AG20443 (cell line): ENCODE data around the gene ADAMTS9.

Experiments used
- DNase-seq: peaks from one replicate; pipeline ENCODE4 v3.0.0; 2012; ENCODE audit warnings: low spot score, mixed read lengths

Gene ADAMTS9

GRCh38 chr3:64620020-64620419, 67.8 kb downstream of the ADAMTS9 start:
- DNase-seq: no peak

GRCh38 chr3:64619216-64619615, 68.6 kb downstream of the ADAMTS9 start:
- DNase-seq: no peak

- DNase-seq: no peak
Measured at GRCh38 chr3:64617610-64618009, 70.2 kb downstream of the ADAMTS9 start.

- no peak for DNase-seq
Measured at GRCh38 chr3:64616953-64617352, 70.8 kb downstream of the ADAMTS9 start.

- DNase-seq: no peak
Measured at GRCh38 chr3:64612916-64613526, 74.8 kb downstream of the ADAMTS9 start.

- DNase-seq: peak; percentile 49
Measured at GRCh38 chr3:64612082-64612860, 75.5 kb downstream of the ADAMTS9 start.

- no peak for DNase-seq
Measured at GRCh38 chr3:64608741-64609140, 79.1 kb downstream of the ADAMTS9 start.

GRCh38 chr3:64607032-64607551, 80.7 kb downstream of the ADAMTS9 start:
- no peak for DNase-seq

- no peak for DNase-seq
Measured at GRCh38 chr3:64604313-64604712, 83.5 kb downstream of the ADAMTS9 start.

- no peak for DNase-seq
Measured at GRCh38 chr3:64601824-64602223, 86.0 kb downstream of the ADAMTS9 start.

GRCh38 chr3:64600246-64600950, 87.4 kb downstream of the ADAMTS9 start:
- peak; percentile 15 for DNase-seq

- DNase-seq: no peak
Measured at GRCh38 chr3:64599651-64600050, 88.1 kb downstream of the ADAMTS9 start.

- DNase-seq: peak; percentile 83
Measured at GRCh38 chr3:64595253-64595694, 92.5 kb downstream of the ADAMTS9 start.

GRCh38 chr3:64594134-64594533, 93.7 kb downstream of the ADAMTS9 start:
- no peak for DNase-seq

- DNase-seq: no peak
Measured at GRCh38 chr3:64593350-64593749, 94.5 kb downstream of the ADAMTS9 start.

GRCh38 chr3:64591615-64592014, 96.2 kb downstream of the ADAMTS9 start:
- DNase-seq: no peak

- DNase-seq: no peak
Measured at GRCh38 chr3:64588380-64588779, 99.4 kb downstream of the ADAMTS9 start.

GRCh38 chr3:64586952-64587351, 100.8 kb downstream of the ADAMTS9 start:
- DNase-seq: no peak

- DNase-seq: no peak
Measured at GRCh38 chr3:64584179-64584578, 103.6 kb downstream of the ADAMTS9 start.

GRCh38 chr3:64578797-64579196, 109.0 kb downstream of the ADAMTS9 start:
- no peak for DNase-seq

- no peak for DNase-seq
Measured at GRCh38 chr3:64578062-64578770, 109.6 kb downstream of the ADAMTS9 start.

GRCh38 chr3:64576211-64576775, 111.5 kb downstream of the ADAMTS9 start:
- DNase-seq: no peak
